Sigmoid colon (tissue), 7 donors: Measurements from ENCODE around the gene MSANTD2. TPM values are rescaled to one million over a fixed set of nuclear protein-coding genes. Genes with fewer than 3 reads are reported as not detected.

Source experiments
- DNase-seq: peaks from one replicate; pipeline ENCODE4 v3.0.0-alpha.2; 2019
- H3K27ac ChIP-seq, 4 donors: fragments of 200-600 bp; sonication (generic); one replicate each; pipeline ENCODE4 v1.5.1; 2016 to 2019; ENCODE audit warnings: mild to moderate bottlenecking in 1 of 4
- H3K27me3 ChIP-seq, 3 donors: fragments of 200-600 bp; sonication (generic); one replicate each; pipeline ENCODE4 v1.5.1; 2019; ENCODE audit warnings: mild to moderate bottlenecking in 1 of 3
- H3K36me3 ChIP-seq, 4 donors: fragments of 200-600 bp; sonication (generic); one replicate each; pipeline ENCODE4 v1.5.1; 2016 to 2019
- H3K4me1 ChIP-seq, 4 donors: fragments of 200-600 bp; sonication (generic); one replicate each; pipeline ENCODE4 v1.5.1; 2017 to 2019
- H3K4me3 ChIP-seq, 4 donors: fragments of 200-600 bp; sonication (generic); one replicate each; pipeline ENCODE4 v1.5.1; 2017 to 2019; ENCODE audit warnings: mild to moderate bottlenecking in 2 of 4, moderate library complexity in 1 of 4
- H3K9me3 ChIP-seq, 4 donors: fragments of 200-600 bp in 3 of 4; sonication (generic) in 3 of 4; one replicate each; pipeline versions ENCODE4 v1.5.1 to v1.6.1; 2013 to 2019
- EP300 ChIP-seq, 4 donors: sonication (generic); formaldehyde crosslinking; IDR thresholded peaks; one replicate each; pipeline ENCODE4 v1.6.1; 2017; ENCODE audit warnings: antibody characterized with exemption in 4 of 4
- POLR2A ChIP-seq, 2 donors: fragments of 450-650 bp; IDR thresholded peaks; one replicate each; pipeline ENCODE4 v1.6.1; 2016; ENCODE audit warnings: antibody characterized with exemption in 2 of 2, mild to moderate bottlenecking in 2 of 2, moderate library complexity in 2 of 2
- POLR2AphosphoS5 ChIP-seq, 4 donors: sonication (generic); formaldehyde crosslinking; IDR thresholded peaks; one replicate each; pipeline ENCODE4 v1.6.1; 2017; ENCODE audit warnings: antibody characterized with exemption in 4 of 4
- WGBS, 2 donors: extraction: QIAGEN DNeasy Blood & Tissue Kit; methylation state at CpG; one replicate each; pipeline ENCODE4 v1.1.7; 2013; 5-methylcytosine and 5-hydroxymethylcytosine counted together
- intact Hi-C: fragments of 100-400 bp; cut with DNase I; formaldehyde crosslinking; loops from one replicate; pipeline ENCODE4 v1.15.1; 2023
- polyA plus RNA-seq, 3 donors: library from polyadenylated mRNA; stranded (reverse); fragments of 200-250 nt; gene quantifications; one replicate each; pipeline ENCODE4 v1.2.3, GENCODE V29; 2013
- total RNA-seq, 4 donors: library from RNA; depleted of rRNA; stranded (reverse); fragments of >200 nt; gene quantifications; one replicate each; pipeline ENCODE4 v1.1.0, GENCODE V29; 2016
- TF ChIP-seq, protein P1 (sequence below), 4 experiments: fragments of 450-650 bp in 3 of 4; fragments of 200-600 bp in 1 of 4; IDR thresholded peaks; one replicate each; pipeline ENCODE4 v1.5.1; 2016 to 2019; ENCODE audit warnings: antibody characterized with exemption in 4 of 4, mild to moderate bottlenecking in 3 of 4, moderate library complexity in 2 of 4
- donor health status: healthy with polysubstance abuse.
- donor health status: Bipolar disorder and iron deficiency.
- donor health status: healthy.

MSANTD2 gene
- total and polyA plus RNA-seq, 7 donors = 1.6 to 23.8 (median 8.6) TPM

DNA sequence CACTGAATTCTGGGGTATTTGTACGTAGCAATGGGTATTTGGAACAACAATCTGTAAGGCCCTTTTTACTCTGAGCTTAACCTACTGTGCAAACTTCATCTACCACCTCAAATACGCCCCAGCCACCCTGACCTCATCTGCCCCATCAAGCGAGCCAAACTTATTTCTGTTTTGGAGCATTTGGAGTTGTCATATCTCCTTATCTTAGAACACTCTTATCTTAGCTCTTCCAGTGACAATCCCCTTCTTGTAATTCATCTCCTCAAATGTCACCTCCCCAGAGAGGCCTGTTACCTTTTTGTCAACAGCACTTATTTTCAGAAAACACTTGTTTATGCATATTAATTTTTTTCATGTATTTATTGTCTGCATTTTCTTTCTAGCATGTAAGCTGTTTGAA, 4.7 kb upstream of the MSANTD2 start:
- TF ChIP-seq, protein P1, sequence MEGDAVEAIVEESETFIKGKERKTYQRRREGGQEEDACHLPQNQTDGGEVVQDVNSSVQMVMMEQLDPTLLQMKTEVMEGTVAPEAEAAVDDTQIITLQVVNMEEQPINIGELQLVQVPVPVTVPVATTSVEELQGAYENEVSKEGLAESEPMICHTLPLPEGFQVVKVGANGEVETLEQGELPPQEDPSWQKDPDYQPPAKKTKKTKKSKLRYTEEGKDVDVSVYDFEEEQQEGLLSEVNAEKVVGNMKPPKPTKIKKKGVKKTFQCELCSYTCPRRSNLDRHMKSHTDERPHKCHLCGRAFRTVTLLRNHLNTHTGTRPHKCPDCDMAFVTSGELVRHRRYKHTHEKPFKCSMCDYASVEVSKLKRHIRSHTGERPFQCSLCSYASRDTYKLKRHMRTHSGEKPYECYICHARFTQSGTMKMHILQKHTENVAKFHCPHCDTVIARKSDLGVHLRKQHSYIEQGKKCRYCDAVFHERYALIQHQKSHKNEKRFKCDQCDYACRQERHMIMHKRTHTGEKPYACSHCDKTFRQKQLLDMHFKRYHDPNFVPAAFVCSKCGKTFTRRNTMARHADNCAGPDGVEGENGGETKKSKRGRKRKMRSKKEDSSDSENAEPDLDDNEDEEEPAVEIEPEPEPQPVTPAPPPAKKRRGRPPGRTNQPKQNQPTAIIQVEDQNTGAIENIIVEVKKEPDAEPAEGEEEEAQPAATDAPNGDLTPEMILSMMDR (IDR thresholded peaks at IDR 0.05) = no peak
- TF ChIP-seq POLR2A (IDR thresholded peaks at IDR 0.05) (no peak), POLR2AphosphoS5 (IDR thresholded peaks at IDR 0.05) (no peak), EP300 (IDR thresholded peaks at IDR 0.05) (no peak)
- H3K4me1 ChIP-seq = peaks cover 0 to 9% (median 7%) of the 10 kb centered on the region in 4 donors
- H3K27ac ChIP-seq = no peak overlapping the region
- no peak overlapping the region for H3K4me3 ChIP-seq
- peaks cover 0 to 11% (median 0%) of the 10 kb centered on the region in 4 donors for H3K36me3 ChIP-seq
- 94 to 95% methylated on average over 3 of the region's 3 CpGs for WGBS, 2 donors
- no peaks in the 10 kb centered on the region for H3K9me3 ChIP-seq
- intact Hi-C loops = loop anchor here (5.0 kb wide), 1 partner anchor 147 kb away; the partner anchor contains the start of gene CCDC15
- no peak for DNase-seq
- H3K27me3 ChIP-seq = no peaks in the 10 kb centered on the region

DNA sequence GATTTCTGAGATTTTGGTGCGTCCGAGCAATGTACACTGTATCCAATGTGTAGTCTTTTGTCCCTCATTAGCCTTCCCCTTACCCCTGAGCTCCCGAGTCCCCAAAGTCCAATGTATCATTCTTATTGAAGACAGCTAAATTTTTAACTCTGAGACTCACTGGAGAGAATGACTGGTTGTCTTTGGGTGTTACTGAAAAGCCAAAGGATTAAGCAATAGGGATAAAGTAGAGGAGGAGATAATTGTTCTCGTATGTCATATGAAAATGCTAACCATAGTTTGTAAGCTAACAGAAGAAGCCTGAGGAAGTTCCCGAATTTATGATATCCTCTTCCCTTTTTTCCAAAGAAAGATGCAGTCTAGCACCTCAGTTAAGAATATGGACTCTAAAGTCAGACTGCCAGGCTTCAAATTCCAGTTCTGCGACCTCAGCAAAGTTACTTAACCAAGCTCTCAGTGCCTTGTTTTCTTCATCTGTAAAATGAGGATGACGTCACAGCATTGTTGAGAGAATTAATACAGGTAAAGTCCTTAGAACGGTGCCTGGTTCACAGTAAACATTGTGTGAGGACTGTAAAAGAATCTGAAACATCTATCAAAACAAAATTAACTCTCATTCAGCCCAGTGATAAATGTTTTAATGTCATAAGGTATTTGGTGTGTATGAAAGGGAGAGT, 1.6 kb upstream of the MSANTD2 start:
- Histone ChIP-seq H3K27ac (peak overlapping the region; percentile 93 to 98 (median 97)), H3K36me3 (peaks cover 0 to 11% (median 0%) of the 10 kb centered on the region in 4 donors), H3K4me1 (peaks cover 0 to 32% (median 28%) of the 10 kb centered on the region in 4 donors), H3K4me3 (no peak overlapping the region), H3K27me3 (no peaks in the 10 kb centered on the region), H3K9me3 (no peaks in the 10 kb centered on the region)
- 81% methylated on average over 8 of the region's 8 CpGs for WGBS, 2 donors
- DNase-seq = no peak
- TF ChIP-seq POLR2A (IDR thresholded peaks at IDR 0.05) (no peak), POLR2AphosphoS5 (IDR thresholded peaks at IDR 0.05) (no peak), EP300 (IDR thresholded peaks at IDR 0.05) (no peak)
- TF ChIP-seq, protein P1 (IDR thresholded peaks at IDR 0.05) = no peak
- intact Hi-C loops = loop anchor here (2.0 to 5.0 kb wide), 3 partner anchors 39 to 151 kb away; partner anchors contain the start of genes CCDC15 and ESAM

GRCh38 chr11:124801014-124801413, 808 bp upstream of the MSANTD2 start:
- no peaks in the 10 kb centered on the region for H3K27me3 ChIP-seq
- DNase-seq = no peak
- peak overlapping the region; percentile 63 to 96 (median 91) for H3K4me3 ChIP-seq
- WGBS, 2 donors = 3 to 7% methylated on average over 8 of the region's 8 CpGs
- TF ChIP-seq EP300 (IDR thresholded peaks at IDR 0.05) (no peak), POLR2A (IDR thresholded peaks at IDR 0.05) (no peak), POLR2AphosphoS5 (IDR thresholded peaks at IDR 0.05) (peak in 1 of 4 donors; percentile 30)
- TF ChIP-seq, protein P1 (IDR thresholded peaks at IDR 0.05) = no peak
- peaks cover 0 to 32% (median 28%) of the 10 kb centered on the region in 4 donors for H3K4me1 ChIP-seq
- intact Hi-C loops = loop anchor here (2.0 to 5.0 kb wide), 3 partner anchors 38 to 151 kb away; partner anchors contain the start of genes CCDC15 and ESAM
- H3K9me3 ChIP-seq = no peaks in the 10 kb centered on the region
- peak overlapping the region; percentile 93 to 98 (median 97) for H3K27ac ChIP-seq
- peaks cover 0 to 4% (median 0%) of the 10 kb centered on the region in 4 donors for H3K36me3 ChIP-seq

- intact Hi-C loops = loop anchor here (1.0 to 5.0 kb wide), 4 partner anchors 37 to 153 kb away; partner anchors contain the start of genes CCDC15 and ESAM
Observed at GRCh38 chr11:124799348-124800225, 619 bp downstream of the MSANTD2 start.

More at GRCh38 chr11:124799348-124800225, 619 bp downstream of the MSANTD2 start:
- WGBS, 2 donors = 0 to 1% methylated on average over 83 of the region's 83 CpGs
- Histone ChIP-seq H3K27ac (peak overlapping the region; percentile 93 to 98 (median 97)), H3K27me3 (no peaks in the 10 kb centered on the region), H3K4me3 (peak overlapping the region; percentile 63 to 96 (median 91)), H3K4me1 (peaks cover 0 to 32% (median 28%) of the 10 kb centered on the region in 4 donors), H3K9me3 (no peaks in the 10 kb centered on the region), H3K36me3 (no peaks in the 10 kb centered on the region)
- DNase-seq = peak; percentile 72
- TF ChIP-seq, protein P1 (IDR thresholded peaks at IDR 0.05) = no peak
- TF ChIP-seq POLR2AphosphoS5 (IDR thresholded peaks at IDR 0.05) = no peak
- TF ChIP-seq POLR2A (IDR thresholded peaks at IDR 0.05) = no peak
- no peak for TF ChIP-seq EP300 (IDR thresholded peaks at IDR 0.05)
